ENCODE measurements around the gene CAMK1.

CAMK1 gene

GRCh38 chr3:9770276-9770812 lies 597 bp upstream of the CAMK1 start:
- DNase-seq, result no peak

GRCh38 chr3:9769012-9769411 lies 735 bp downstream of the CAMK1 start:
- no peak for DNase-seq

GRCh38 chr3:9768141-9768775 lies 1.5 kb downstream of the CAMK1 start:
- no peak for DNase-seq

GRCh38 chr3:9767418-9767817 lies 2.3 kb downstream of the CAMK1 start:
- DNase-seq, result no peak

- DNase-seq, result no peak
These were observed 3.9 kb downstream of the CAMK1 start for GRCh38 chr3:9765865-9766264.

GRCh38 chr3:9762871-9763270 lies 6.9 kb downstream of the CAMK1 start:
- DNase-seq, result no peak

- DNase-seq, result no peak
These were observed 7.8 kb downstream of the CAMK1 start for GRCh38 chr3:9761919-9762318.

GRCh38 chr3:9760779-9761505 lies 8.8 kb downstream of the CAMK1 start:
- DNase-seq, result no peak

- DNase-seq, result no peak
These were observed 12.3 kb downstream of the CAMK1 start for GRCh38 chr3:9757427-9757826.

GRCh38 chr3:9754678-9755077 lies 15.1 kb downstream of the CAMK1 start:
- peak; percentile 29 to 37 for DNase-seq

- DNase-seq, result no peak
These were observed 19.0 kb downstream of the CAMK1 start for GRCh38 chr3:9750556-9751411.

- DNase-seq, result peak; percentile 96 to 97
These were observed 19.8 kb downstream of the CAMK1 start, which contains the start of gene OGG1 for GRCh38 chr3:9749645-9750555. OGG1 (plus strand) TSS chr3:9749952; CDS start chr3:9750287, 335 bp downstream.

GRCh38 chr3:9749296-9749644 lies 20.5 kb downstream of the CAMK1 start:
- no peak for DNase-seq

GRCh38 chr3:9748031-9748430 lies 21.7 kb downstream of the CAMK1 start:
- no peak for DNase-seq

GRCh38 chr3:9747267-9747666 lies 22.5 kb downstream of the CAMK1 start:
- DNase-seq, result no peak

GRCh38 chr3:9746330-9746729 lies 23.4 kb downstream of the CAMK1 start:
- DNase-seq, result no peak

GRCh38 chr3:9745521-9745920 lies 24.2 kb downstream of the CAMK1 start:
- no peak for DNase-seq

GRCh38 chr3:9744162-9744561 lies 25.6 kb downstream of the CAMK1 start:
- no peak for DNase-seq

GRCh38 chr3:9743548-9743947 lies 26.2 kb downstream of the CAMK1 start:
- no peak for DNase-seq

- DNase-seq, result no peak
These were observed 27.2 kb downstream of the CAMK1 start for GRCh38 chr3:9742560-9742959.

GRCh38 chr3:9739181-9739580 lies 30.6 kb downstream of the CAMK1 start:
- DNase-seq, result no peak

- no peak for DNase-seq
These were observed 32.9 kb downstream of the CAMK1 start for GRCh38 chr3:9736831-9737230.

Measured in Kasumi-1 (cell line).